ENCODE measurements around the gene ADSL.

The ADSL gene

GRCh38 chr22:40312050-40312449, 34.2 kb upstream of the ADSL start:
- peaks cover 38% of the 10 kb centered on the region for H3K4me1 ChIP-seq
- no peaks in the 10 kb centered on the region for H3K9me3 ChIP-seq
- no peak overlapping the region for H3K27ac ChIP-seq
- H3K9ac ChIP-seq, result no peak overlapping the region
- no peaks in the 10 kb centered on the region for H4K20me1 ChIP-seq
- no peak overlapping the region for H3K4me3 ChIP-seq
- no peak for TF ChIP-seq Cebpa-rat (IDR thresholded peaks at IDR 0.05)
- no peak overlapping the region for H3K4me2 ChIP-seq
- peaks cover 90% of the 10 kb centered on the region for H3K36me3 ChIP-seq
- H3K27me3 ChIP-seq, result no peaks in the 10 kb centered on the region

GRCh38 chr22:40313007-40313406, 33.3 kb upstream of the ADSL start:
- Histone ChIP-seq H4K20me1 (no peaks in the 10 kb centered on the region), H3K4me3 (no peak overlapping the region), H3K27me3 (no peaks in the 10 kb centered on the region), H3K4me1 (peaks cover 38% of the 10 kb centered on the region), H3K4me2 (no peak overlapping the region), H3K9ac (no peak overlapping the region), H3K9me3 (no peaks in the 10 kb centered on the region), H3K36me3 (peaks cover 90% of the 10 kb centered on the region), H3K27ac (no peak overlapping the region)
- no peak for TF ChIP-seq Cebpa-rat (IDR thresholded peaks at IDR 0.05)

GRCh38 chr22:40314041-40314440, 32.3 kb upstream of the ADSL start:
- Histone ChIP-seq H3K9ac (no peak overlapping the region), H3K36me3 (peaks cover 90% of the 10 kb centered on the region), H3K4me3 (no peak overlapping the region), H3K4me2 (peak overlapping the region; percentile 4; the same call in 1 of the 2 replicates), H3K4me1 (peaks cover 38% of the 10 kb centered on the region), H3K27ac (no peak overlapping the region), H4K20me1 (no peaks in the 10 kb centered on the region), H3K9me3 (no peaks in the 10 kb centered on the region), H3K27me3 (no peaks in the 10 kb centered on the region)
- no peak for TF ChIP-seq Cebpa-rat (IDR thresholded peaks at IDR 0.05)

- Histone ChIP-seq H3K4me2 (no peak overlapping the region), H3K36me3 (peaks cover 97% of the 10 kb centered on the region), H4K20me1 (no peaks in the 10 kb centered on the region), H3K4me1 (peaks cover 11% of the 10 kb centered on the region), H3K27ac (no peak overlapping the region), H3K4me3 (no peak overlapping the region), H3K27me3 (no peaks in the 10 kb centered on the region), H3K9me3 (no peaks in the 10 kb centered on the region), H3K9ac (no peak overlapping the region)
- TF ChIP-seq Cebpa-rat (IDR thresholded peaks at IDR 0.05), result no peak
These were observed 25.6 kb upstream of the ADSL start for GRCh38 chr22:40320687-40321086.

GRCh38 chr22:40322021-40322420, 24.3 kb upstream of the ADSL start:
- Histone ChIP-seq H3K4me1 (peaks cover 5% of the 10 kb centered on the region), H3K9ac (no peak overlapping the region), H3K36me3 (peaks cover 84% of the 10 kb centered on the region), H4K20me1 (no peaks in the 10 kb centered on the region), H3K9me3 (no peaks in the 10 kb centered on the region), H3K27ac (no peak overlapping the region), H3K4me3 (no peak overlapping the region), H3K27me3 (no peaks in the 10 kb centered on the region), H3K4me2 (no peak overlapping the region)
- TF ChIP-seq Cebpa-rat (IDR thresholded peaks at IDR 0.05), result no peak

DNA sequence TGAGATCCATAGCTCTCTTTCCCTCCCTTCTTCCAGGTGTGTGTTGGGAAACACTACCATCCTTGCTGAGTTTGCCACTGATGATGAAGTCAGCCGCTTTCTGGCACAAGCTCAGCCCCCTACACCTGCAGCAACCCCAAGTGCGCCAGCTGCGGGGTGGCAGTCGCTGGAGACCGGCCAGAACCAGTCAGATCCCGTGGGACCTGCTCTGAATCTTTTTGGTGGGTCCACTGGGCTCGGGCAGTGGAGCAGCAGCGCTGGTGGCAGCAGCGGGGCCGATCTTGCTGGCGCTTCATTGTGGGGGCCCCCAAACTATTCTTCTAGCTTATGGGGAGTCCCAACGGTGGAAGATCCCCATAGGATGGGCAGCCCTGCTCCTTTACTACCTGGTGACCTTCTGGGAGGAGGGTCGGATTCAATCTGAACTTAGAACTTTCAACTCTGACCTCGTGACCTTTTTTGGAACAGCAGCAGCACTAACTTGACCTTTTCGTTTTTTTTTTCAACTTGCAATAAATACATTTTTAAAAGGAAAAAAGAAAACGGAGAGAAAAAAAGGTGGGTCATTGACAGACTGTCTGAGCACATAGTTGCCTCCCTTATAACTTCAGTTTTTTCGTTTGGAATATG, 23.4 kb upstream of the ADSL start:
- Histone ChIP-seq H3K36me3 (peaks cover 75% of the 10 kb centered on the region), H3K27me3 (no peaks in the 10 kb centered on the region), H3K4me1 (peaks cover 10% of the 10 kb centered on the region), H3K4me3 (no peak overlapping the region), H3K4me2 (no peak overlapping the region), H3K9ac (no peak overlapping the region), H3K27ac (no peak overlapping the region), H3K9me3 (no peaks in the 10 kb centered on the region), H4K20me1 (no peaks in the 10 kb centered on the region)
- no peak for TF ChIP-seq Cebpa-rat (IDR thresholded peaks at IDR 0.05)

GRCh38 chr22:40323681-40324171, 22.6 kb upstream of the ADSL start:
- no peak overlapping the region for H3K4me3 ChIP-seq
- H3K36me3 ChIP-seq, result peaks cover 71% of the 10 kb centered on the region
- no peak overlapping the region for H3K27ac ChIP-seq
- H3K4me2 ChIP-seq, result no peak overlapping the region
- no peak for TF ChIP-seq Cebpa-rat (IDR thresholded peaks at IDR 0.05)
- no peaks in the 10 kb centered on the region for H4K20me1 ChIP-seq
- H3K9me3 ChIP-seq, result no peaks in the 10 kb centered on the region
- peaks cover 10% of the 10 kb centered on the region for H3K4me1 ChIP-seq
- H3K27me3 ChIP-seq, result no peaks in the 10 kb centered on the region
- no peak overlapping the region for H3K9ac ChIP-seq

DNA sequence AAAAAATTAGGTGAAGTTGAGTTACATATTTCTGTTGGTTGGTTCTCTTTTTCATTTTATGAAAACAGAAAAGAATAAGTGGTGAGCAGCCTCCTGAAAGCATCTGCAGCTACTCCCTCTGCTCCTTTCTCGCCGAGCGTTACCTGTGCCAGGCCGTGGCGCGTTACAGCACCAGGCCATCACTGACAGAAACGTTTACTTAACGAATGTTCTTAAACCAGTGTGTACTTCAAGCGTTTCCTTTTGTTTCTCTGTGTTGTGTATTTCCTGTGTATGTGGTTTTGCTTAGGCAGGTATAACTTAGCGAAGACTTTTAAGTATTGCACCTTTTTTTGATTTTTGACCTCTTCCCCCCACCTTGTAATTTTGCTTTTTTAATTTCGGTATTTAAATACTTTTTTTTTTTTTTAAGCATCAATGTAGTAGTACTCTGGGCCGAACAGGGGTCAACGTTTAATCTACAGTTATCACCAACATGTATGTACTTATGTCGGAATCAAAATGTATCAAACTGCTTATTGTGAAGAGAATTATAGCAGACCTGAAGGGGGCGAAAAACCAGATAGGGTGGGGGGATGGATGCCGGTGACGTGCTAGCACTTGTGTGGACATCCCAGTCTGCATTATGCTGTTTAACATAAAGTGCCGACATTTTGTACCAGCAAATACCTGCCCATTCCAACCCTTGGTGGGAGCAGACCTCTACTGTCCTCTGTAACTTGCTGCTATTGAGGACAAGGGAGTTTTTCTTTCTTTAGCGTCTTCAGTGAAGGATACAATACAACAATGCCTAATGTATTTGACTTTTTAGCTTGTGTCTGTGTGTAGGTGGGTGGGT, 21.6 kb upstream of the ADSL start:
- no peaks in the 10 kb centered on the region for H4K20me1 ChIP-seq
- H3K27ac ChIP-seq, result no peak overlapping the region
- H3K4me3 ChIP-seq, result no peak overlapping the region
- no peak for TF ChIP-seq Cebpa-rat (IDR thresholded peaks at IDR 0.05)
- H3K4me2 ChIP-seq, result no peak overlapping the region
- no peaks in the 10 kb centered on the region for H3K9me3 ChIP-seq
- no peak overlapping the region for H3K9ac ChIP-seq
- H3K36me3 ChIP-seq, result peaks cover 70% of the 10 kb centered on the region
- H3K27me3 ChIP-seq, result no peaks in the 10 kb centered on the region
- H3K4me1 ChIP-seq, result peaks cover 10% of the 10 kb centered on the region

GRCh38 chr22:40325315-40325714, 21.0 kb upstream of the ADSL start:
- peaks cover 10% of the 10 kb centered on the region for H3K4me1 ChIP-seq
- H4K20me1 ChIP-seq, result no peaks in the 10 kb centered on the region
- H3K27ac ChIP-seq, result no peak overlapping the region
- H3K27me3 ChIP-seq, result no peaks in the 10 kb centered on the region
- TF ChIP-seq Cebpa-rat (IDR thresholded peaks at IDR 0.05), result no peak
- no peak overlapping the region for H3K4me2 ChIP-seq
- H3K4me3 ChIP-seq, result no peak overlapping the region
- no peak overlapping the region for H3K9ac ChIP-seq
- peaks cover 67% of the 10 kb centered on the region for H3K36me3 ChIP-seq
- no peaks in the 10 kb centered on the region for H3K9me3 ChIP-seq
